ENCODE data around the gene SERPINA12.

Gene SERPINA12

GRCh38 chr14:94509356-94509755 is at the start of gene SERPINA12:
SERPINA12 (minus strand) TSS chr14:94509469; CDS start chr14:94498397, 11,072 bp downstream.
- DNase-seq = no peak

GRCh38 chr14:94558842-94559241 is 49.6 kb upstream of the SERPINA12 start:
- DNase-seq = no peak

GRCh38 chr14:94557327-94557726 is 48.1 kb upstream of the SERPINA12 start:
- no peak for DNase-seq

- no peak for DNase-seq
Observed at GRCh38 chr14:94555991-94556390, 46.7 kb upstream of the SERPINA12 start.

- DNase-seq = no peak
Observed at GRCh38 chr14:94550041-94550440, 40.8 kb upstream of the SERPINA12 start.

GRCh38 chr14:94548999-94549985 is 40.0 kb upstream of the SERPINA12 start:
- peak; percentile 64 for DNase-seq

GRCh38 chr14:94548131-94548998 is 39.1 kb upstream of the SERPINA12 start:
- no peak for DNase-seq

- DNase-seq = no peak
Observed at GRCh38 chr14:94547726-94548125, 38.5 kb upstream of the SERPINA12 start.

GRCh38 chr14:94547151-94547680 is 37.9 kb upstream of the SERPINA12 start:
- no peak for DNase-seq

- DNase-seq = no peak
Observed at GRCh38 chr14:94545131-94545841, 36.0 kb upstream of the SERPINA12 start.

GRCh38 chr14:94544726-94545125 is 35.5 kb upstream of the SERPINA12 start:
- DNase-seq = no peak

GRCh38 chr14:94543449-94544124 is 34.3 kb upstream of the SERPINA12 start:
- DNase-seq = no peak

- no peak for DNase-seq
Observed at GRCh38 chr14:94542811-94543440, 33.7 kb upstream of the SERPINA12 start.

- DNase-seq = no peak
Observed at GRCh38 chr14:94542111-94542810, 33.0 kb upstream of the SERPINA12 start.

GRCh38 chr14:94541234-94541975 is 32.1 kb upstream of the SERPINA12 start:
- no peak for DNase-seq

GRCh38 chr14:94540031-94540794 is 30.9 kb upstream of the SERPINA12 start:
- DNase-seq = peak; percentile 8

- DNase-seq = no peak
Observed at GRCh38 chr14:94539181-94539580, 29.9 kb upstream of the SERPINA12 start.

- no peak for DNase-seq
Observed at GRCh38 chr14:94538070-94538740, 28.9 kb upstream of the SERPINA12 start.

- peak; percentile 28 for DNase-seq
Observed at GRCh38 chr14:94536836-94537235, 27.6 kb upstream of the SERPINA12 start.

Measured in hematopoietic multipotent progenitor cell treated with erythropoietin and hydrocortisone succinate and interleukin-3 and kit ligand, for 4 days (in vitro differentiated cells).